Left ventricle myocardium superior (tissue), 1 donor: ENCODE results near the gene FBN1. TPM values are rescaled to one million over a fixed set of nuclear protein-coding genes. Genes with fewer than 3 reads are reported as not detected.

Experiments
- ATAC-seq: fragments of 200-7000 bp; cut with Tn5 transposase; one replicate; pipeline ENCODE4 v1.9.1; 2020; ENCODE audit warnings: mild to moderate bottlenecking, moderate library complexity
- DNase-seq: peaks from one replicate; pipeline ENCODE4 v3.0.0-alpha.2; 2020
- intact Hi-C: fragments of 100-400 bp; cut with micrococcal nuclease; formaldehyde crosslinking; loops from one replicate; pipeline ENCODE4 v1.11.0; 2022
- total RNA-seq: library from RNA; stranded (reverse); fragmentation: NEBNext Ultra II Directional; extraction: Animal tissue kit (Norgen Biotek cat#: 25700); gene quantifications from one replicate; pipeline ENCODE4 v1.2.1, GENCODE V29; 2021
- donor health status: DM: no; HTN: yes; CAD: no; lungs with severe emphysema.

FBN1 gene
- total RNA-seq, 1 donor from 2014 or later = 27.6 TPM

GRCh38 chr15:48498828-48499227 is 146.7 kb downstream of the FBN1 start:
- DNase-seq (no peak), ATAC-seq (no peak)
- intact Hi-C loops = no loop called here

GRCh38 chr15:48494631-48495030 is 150.9 kb downstream of the FBN1 start:
- DNase-seq = no peak
- no peak for ATAC-seq
- intact Hi-C loops = no loop called here

GRCh38 chr15:48493763-48494225 is 151.7 kb downstream of the FBN1 start:
- intact Hi-C loops = no loop called here
- no peak for DNase-seq
- ATAC-seq = peak; percentile 12

GRCh38 chr15:48493084-48493762 is 152.3 kb downstream of the FBN1 start:
- ATAC-seq (peak; percentile 94), DNase-seq (no peak)
- intact Hi-C loops = no loop called here

- intact Hi-C loops = no loop called here
- DNase-seq = no peak
- ATAC-seq = no peak
Measured at GRCh38 chr15:48486228-48486627, 159.3 kb downstream of the FBN1 start.

- DNase-seq (no peak), ATAC-seq (no peak)
- intact Hi-C loops = no loop called here
Measured at GRCh38 chr15:48481802-48482201, 163.7 kb downstream of the FBN1 start.

DNA sequence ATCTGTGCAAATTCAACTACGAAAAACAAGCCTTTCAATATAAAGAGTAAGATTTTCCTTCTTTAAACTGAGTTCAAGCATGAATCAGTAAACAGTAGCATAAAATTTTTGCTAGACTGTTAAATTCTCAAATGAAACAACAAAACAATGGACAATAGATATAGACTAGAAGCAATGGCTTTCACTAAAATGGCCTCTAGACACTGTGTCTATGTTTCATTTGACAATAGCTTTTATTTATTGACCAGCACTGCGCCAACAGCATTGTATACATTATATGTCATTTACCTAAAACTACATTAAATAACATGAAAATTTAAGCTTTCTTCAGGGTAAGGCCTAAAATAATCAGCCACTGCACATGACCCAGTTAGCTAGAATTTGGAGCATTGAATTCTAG is 165.8 kb downstream of the FBN1 start:
- intact Hi-C loops = no loop called here
- DNase-seq = no peak
- ATAC-seq = no peak

GRCh38 chr15:48478581-48478980 is 166.9 kb downstream of the FBN1 start:
- DNase-seq = no peak
- no peak for ATAC-seq
- intact Hi-C loops = no loop called here

GRCh38 chr15:48477795-48478360 is 167.6 kb downstream of the FBN1 start:
- DNase-seq (no peak), ATAC-seq (peak; percentile 27)
- intact Hi-C loops = no loop called here

- ATAC-seq = no peak
- intact Hi-C loops = no loop called here
- DNase-seq = no peak
Measured at GRCh38 chr15:48475600-48476395, 169.7 kb downstream of the FBN1 start.

- ATAC-seq (no peak), DNase-seq (no peak)
- intact Hi-C loops = no loop called here
Measured at GRCh38 chr15:48473667-48474066, 171.8 kb downstream of the FBN1 start.

DNA sequence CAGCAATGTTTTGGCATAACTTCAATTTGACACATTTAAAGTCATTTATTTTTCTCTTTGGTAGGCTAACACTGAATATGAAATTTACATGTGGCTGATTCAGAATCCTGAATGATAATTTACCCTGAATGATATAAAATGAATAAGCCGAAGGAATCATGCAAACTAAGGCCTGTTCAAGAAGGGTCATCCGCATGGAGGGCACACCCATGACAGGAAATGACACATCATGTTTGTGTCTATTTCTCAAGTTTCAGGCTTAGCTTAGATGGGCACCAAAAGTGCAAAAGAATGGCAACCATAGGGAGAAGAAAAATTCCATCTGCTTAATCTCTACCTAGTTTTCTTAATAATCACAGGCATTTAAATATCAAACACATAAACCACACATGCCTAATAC is 172.8 kb downstream of the FBN1 start:
- DNase-seq (no peak), ATAC-seq (no peak)
- intact Hi-C loops = no loop called here

- no peak for ATAC-seq
- no peak for DNase-seq
- intact Hi-C loops = no loop called here
Measured at GRCh38 chr15:48471073-48471472, 174.4 kb downstream of the FBN1 start.

GRCh38 chr15:48470096-48470495 is 175.4 kb downstream of the FBN1 start:
- DNase-seq = no peak
- ATAC-seq = no peak
- intact Hi-C loops = no loop called here

GRCh38 chr15:48469681-48470080 is 175.8 kb downstream of the FBN1 start:
- no peak for ATAC-seq
- intact Hi-C loops = no loop called here
- DNase-seq = no peak

DNA sequence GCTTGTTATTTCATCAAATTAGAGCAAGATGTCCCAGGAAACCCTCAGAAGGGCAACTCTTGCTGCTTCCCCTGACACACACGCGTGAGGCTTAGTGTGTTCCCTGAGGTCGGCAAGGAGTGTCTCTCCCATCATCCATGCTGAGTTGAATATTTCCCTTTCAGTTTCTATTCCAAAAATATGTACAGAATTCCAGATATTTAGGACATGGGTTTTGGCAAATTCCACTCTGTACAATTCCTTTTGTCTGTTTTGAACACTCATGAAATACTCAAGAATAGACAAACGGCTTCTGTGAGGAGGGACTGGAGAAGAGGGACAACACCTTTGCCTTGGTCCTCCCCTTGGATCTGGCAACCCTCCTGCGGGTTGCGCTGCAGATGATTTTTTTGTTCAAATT is 176.2 kb downstream of the FBN1 start:
- ATAC-seq = no peak
- intact Hi-C loops = no loop called here
- DNase-seq = no peak

GRCh38 chr15:48467801-48468200 is 177.7 kb downstream of the FBN1 start:
- ATAC-seq = no peak
- no peak for DNase-seq
- intact Hi-C loops = no loop called here

DNA sequence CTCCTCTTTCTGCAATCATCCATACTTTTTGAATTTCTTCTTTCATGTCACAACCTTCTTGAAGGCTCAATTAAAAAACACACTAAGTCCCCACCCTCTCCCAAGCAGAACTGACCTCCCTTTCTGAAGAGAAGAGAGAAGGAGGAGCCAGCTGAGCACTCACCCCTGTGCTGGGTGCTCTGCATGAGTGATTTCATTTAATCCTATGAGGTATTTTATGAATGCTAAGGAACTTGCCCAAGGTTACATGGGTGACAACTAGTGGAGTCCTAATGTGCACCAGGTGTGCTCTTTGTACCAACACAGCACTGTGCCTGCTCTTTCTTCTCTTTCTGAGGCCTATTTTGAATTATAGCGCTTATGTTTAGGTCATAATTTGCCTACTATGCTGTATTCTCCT is 178.7 kb downstream of the FBN1 start:
- intact Hi-C loops = no loop called here
- DNase-seq (no peak), ATAC-seq (no peak)

DNA sequence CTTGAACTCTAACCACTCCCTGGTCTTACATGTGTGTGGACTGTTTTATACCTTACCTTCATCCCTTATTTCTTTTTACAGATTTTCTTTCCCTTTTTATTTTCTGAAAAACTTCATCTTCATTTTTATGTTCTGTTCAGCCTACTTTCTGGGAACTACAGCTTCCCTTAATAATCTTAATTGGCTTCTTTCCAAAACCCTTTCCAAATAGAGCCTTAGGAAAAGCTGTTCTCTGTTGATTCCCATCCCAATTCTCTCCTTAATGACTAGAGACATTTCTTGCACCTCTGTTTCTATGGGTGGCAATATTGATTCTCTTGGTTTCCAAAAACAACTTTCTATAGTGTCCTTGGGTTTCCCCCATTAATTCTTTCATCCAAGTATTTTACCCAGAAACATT is 179.4 kb downstream of the FBN1 start:
- ATAC-seq (peak; percentile 33), DNase-seq (no peak)
- intact Hi-C loops = no loop called here

GRCh38 chr15:48465410-48465809 is 180.1 kb downstream of the FBN1 start:
- intact Hi-C loops = no loop called here
- DNase-seq (no peak), ATAC-seq (no peak)
